Middle frontal gyrus (tissue), 1 donor: ENCODE results near the gene WDR5.

ENCODE experiments used
- DNase-seq: peaks from one replicate; pipeline ENCODE4 v3.0.0-alpha.2; 2015; ENCODE audit warnings: low spot score; ENCODE audit errors: extremely low spot score

The WDR5 gene

DNA sequence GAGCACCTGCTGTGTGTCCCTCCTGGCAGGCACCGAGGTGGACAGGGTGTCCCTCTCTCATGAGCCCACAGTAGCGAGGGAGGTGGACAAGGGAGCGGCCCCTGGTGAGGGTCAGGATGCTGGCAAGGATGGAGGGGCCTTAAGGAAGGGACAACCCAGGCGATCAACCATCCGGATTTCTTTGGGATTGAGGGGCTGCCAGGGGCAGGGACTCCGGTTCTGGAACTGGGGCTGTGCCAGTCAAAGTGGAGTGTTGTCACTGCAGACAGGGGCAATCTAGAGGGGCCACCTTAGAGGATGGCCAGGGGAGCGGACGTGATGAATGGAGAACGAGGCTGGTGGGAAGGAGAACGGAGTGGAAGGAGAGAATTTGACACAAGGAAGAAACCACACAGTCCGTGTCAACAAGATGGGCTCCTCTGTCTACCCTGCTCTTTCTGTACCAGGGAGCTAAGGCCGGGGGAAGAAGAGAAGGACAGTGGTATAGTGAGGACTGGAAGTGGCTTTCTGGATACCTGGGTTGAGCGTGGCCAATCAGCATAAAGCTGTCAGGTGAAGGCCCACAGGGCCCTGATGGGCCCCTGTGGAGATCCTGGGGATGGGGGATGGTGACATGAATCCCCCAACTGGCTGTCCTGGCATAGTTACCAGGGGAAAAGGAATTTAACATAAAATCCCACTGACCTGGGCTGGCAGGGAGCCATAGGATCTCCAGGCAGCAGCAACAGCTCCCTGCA, 4.2 kb upstream of the WDR5 start:
- DNase-seq: no peak

GRCh38 chr9:134132208-134132870, 3.5 kb upstream of the WDR5 start:
- DNase-seq: no peak

- DNase-seq: no peak
Measured at GRCh38 chr9:134134949-134135342, 936 bp upstream of the WDR5 start.

GRCh38 chr9:134136118-134136995, 475 bp downstream of the WDR5 start:
- no peak for DNase-seq

DNA sequence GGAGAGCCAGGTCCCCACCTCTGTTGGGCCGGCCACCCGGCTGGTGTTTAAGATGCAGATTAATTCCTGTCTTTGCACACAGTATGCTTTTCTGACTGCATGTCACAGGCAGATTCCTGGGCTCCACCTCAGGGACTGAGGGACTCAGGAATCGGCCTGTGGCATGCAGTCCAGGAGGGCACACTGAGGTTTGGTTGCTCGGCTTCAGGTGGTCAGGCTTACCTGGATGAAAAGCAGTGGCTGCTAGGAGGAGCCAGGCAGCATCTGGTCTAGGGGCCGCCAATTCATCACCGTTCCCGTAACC, 1.1 kb downstream of the WDR5 start:
- DNase-seq: no peak

DNA sequence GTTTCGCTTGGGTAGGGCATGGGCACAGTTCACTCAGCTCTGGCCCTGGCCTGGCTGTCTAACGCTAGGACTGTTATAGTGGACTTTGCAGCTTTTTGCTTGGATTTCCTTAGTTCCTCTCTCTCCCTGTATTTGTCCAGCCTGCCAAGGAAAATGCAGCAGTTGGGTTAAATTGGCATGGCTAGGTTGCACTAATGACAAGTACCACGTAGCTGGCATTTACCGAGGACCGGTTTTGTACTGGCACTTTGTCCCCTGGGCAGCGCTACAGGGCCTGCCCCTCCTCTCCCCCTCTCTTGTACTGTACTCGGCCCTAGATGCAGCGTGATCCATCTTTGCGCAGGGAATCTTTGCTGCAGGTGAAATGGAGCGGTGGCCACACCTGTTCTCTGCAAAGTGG, 2.4 kb downstream of the WDR5 start:
- no peak for DNase-seq

GRCh38 chr9:134139081-134139480, 3.2 kb downstream of the WDR5 start:
- no peak for DNase-seq

- no peak for DNase-seq
Measured at GRCh38 chr9:134141906-134142305, 6.0 kb downstream of the WDR5 start.

DNA sequence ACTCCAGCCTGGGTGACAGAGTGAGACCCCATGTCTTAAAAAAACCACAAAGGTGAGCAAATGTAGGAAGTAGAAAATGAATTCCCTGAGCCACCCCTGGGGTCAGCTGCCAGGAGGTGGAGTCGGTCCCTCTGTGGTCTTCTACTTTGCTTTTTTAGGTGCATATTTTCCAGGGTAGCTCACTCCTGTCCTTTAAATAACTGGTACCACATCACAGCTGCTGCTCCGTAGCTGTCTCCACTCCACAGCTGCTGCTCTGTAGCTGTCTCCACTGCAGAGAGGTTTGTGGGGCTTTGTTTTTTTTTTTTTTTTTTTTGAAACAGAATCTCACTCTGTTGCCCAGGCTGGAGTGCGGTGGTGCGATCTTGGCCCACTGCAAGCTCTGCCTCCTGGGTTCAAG, 8.9 kb downstream of the WDR5 start:
- DNase-seq: no peak

GRCh38 chr9:134145262-134145661, 9.4 kb downstream of the WDR5 start:
- no peak for DNase-seq

- DNase-seq: no peak
Measured at GRCh38 chr9:134146774-134147493, 11.1 kb downstream of the WDR5 start.

DNA sequence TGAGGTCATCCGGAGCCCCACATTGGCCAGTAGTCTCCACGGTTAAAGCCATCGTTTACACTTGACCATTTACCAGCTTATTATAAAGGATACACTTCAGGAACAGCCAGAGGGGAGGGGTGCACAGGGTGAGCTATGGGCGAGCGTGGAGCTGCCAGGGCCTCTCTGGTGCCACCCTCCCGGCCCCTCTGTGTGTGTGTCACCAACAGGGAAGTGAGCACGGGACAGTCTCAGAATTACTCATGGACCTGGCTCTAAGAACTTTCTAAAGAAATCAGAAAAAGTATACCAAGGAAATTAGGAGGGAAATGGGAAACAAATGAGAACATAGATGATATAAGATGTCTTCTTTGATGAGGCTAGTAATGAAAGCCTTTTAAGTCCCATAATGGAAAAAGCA, 13.5 kb downstream of the WDR5 start:
- DNase-seq: no peak

DNA sequence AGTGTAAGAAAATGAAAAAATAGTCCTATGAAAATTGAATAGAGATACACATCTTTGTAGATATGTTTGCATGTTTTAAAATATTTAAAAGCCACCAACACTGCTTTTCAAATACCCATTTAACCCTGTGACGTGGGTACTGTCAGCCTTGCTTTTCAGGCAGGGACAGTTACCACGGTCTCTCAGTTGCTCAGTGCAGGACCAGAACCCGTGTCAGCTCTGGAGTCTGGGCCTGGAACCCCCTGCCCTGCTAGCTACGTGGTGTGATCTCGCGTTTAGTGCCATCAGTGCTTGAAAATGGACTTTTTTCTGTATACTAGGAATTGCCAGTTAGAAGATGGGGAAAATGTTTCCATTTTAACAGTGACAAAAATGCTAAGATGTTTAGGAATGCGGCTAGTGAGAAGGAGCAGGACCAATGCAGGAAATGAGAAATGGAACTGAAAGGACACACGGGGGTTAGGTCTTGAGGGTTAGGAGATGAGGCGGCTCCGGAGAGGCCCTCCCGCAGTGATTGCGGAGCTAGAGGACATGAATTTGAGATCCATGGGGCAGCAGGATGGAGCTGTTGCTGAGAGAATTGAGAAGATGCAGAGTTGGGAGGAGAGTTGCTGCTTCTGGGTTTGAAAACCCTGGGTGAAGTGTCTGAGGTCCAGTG, 14.8 kb downstream of the WDR5 start:
- no peak for DNase-seq

DNA sequence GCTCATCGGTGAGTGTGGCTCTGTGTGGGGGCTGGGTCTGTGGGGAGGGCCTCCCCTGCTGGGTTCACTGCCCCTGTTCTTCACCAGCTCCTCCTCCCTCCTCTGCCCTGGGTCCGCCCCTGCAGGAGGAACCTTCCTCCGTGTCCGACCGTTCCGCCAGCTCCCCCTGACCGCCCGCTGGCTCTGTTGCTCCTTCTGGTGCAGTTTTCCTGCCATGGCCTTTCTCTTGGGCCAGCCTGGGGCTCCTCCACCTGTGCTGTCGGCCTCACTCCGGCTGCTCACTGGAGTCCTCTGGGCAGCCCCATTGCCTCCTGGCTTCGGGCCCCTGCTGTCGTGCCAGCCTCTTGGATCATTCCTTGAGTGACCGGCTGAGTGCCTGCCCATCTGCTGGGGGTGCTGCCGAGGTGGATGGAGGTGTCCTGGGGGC, 16.2 kb downstream of the WDR5 start:
- DNase-seq: no peak

- DNase-seq: no peak
Measured at GRCh38 chr9:134152488-134152887, 16.6 kb downstream of the WDR5 start.

GRCh38 chr9:134153450-134153849, 17.6 kb downstream of the WDR5 start:
- no peak for DNase-seq

DNA sequence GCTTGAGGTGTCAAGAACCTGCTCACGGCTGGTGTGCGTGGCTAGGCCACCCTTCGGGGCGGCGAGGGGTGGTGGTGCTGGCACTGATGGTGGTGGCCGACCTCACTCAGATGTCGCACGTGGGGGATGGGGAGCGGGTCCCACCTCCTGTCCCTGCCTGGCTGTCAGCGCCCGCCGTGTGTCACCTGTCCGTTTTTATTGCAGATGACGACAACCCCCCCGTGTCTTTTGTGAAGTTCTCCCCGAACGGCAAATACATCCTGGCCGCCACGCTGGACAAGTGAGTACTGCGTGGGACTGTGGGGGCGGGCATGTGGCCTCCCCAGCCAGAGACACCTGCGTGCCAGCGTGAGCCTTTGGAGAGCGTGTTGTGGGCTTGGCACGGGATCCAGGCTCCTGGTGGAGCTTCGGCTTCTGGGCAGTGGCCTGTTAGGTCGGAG, 18.4 kb downstream of the WDR5 start:
- DNase-seq: no peak

DNA sequence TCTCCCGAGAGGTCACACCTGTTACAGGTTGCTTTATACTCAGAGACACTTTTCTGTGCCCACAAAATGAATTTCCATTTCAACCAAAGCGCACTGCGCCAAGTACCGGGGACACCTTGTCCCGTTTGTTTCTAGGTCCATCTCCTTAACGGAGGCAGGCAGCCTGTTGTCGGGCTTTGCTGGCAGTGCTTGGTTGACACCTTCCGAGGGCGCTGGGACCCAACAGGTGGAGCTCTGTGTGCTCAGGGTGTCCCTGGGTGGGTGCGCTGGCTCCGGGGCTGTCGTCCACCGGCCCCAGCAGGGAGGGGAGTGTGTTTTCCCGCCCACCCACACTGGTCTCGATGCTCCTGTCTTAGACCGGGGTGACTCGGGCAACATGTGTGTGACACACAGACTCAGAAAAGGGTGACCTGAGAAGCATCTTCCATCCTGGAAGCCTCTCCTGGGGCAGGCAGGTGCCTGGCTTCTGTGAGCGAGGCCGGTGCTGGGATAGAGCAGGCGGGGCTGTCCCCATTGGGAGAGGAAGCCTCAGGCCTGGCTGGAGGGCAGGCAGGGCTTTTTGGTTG, 20.0 kb downstream of the WDR5 start:
- no peak for DNase-seq

GRCh38 chr9:134156564-134157377, 20.9 kb downstream of the WDR5 start:
- DNase-seq: no peak

DNA sequence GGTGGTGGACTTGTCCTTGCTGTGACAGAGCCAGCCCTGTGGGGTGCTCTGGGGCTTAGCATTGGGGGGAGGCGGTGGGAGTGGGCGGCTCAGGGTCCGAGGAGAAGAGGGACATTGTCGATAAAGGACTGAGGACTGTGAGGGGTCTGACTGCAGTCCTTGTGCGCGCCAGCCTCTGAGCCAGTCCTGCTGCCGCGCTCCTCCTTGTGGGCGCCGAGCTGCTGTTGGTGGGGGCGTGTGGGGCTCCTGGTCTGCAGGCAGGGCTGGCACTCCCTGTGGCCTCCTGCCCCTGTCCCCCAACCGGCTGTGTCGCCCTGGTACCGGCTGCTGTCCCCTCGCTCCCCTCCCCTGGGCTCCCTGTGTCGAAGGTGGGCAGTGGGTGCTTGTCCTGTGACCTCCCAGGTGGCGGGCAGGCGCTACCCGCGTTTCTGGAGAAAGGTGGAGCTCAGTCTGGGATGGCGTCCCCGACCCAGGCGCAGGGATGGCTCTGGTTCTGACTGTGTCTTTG, 21.6 kb downstream of the WDR5 start:
- no peak for DNase-seq
